MM.1S (cell line): Measurements from ENCODE around the gene RBFOX2.

Experiments
- DNase-seq: peaks from one replicate; pipeline ENCODE4 v3.0.0-alpha.2; 2015
- H2AFZ ChIP-seq: fragments of 300-600 bp; sonication (generic); 2 replicates; pipeline ENCODE4 v1.6.0; 2016; ENCODE audit warnings: antibody characterized with exemption, low read length
- H3F3A ChIP-seq: fragments of 300-600 bp; sonication (generic); 2 replicates; pipeline ENCODE4 v1.6.1; 2016; ENCODE audit warnings: mild to moderate bottlenecking, antibody characterized with exemption, low read length, moderate library complexity, mixed read lengths; ENCODE audit not compliant: insufficient read depth
- H3K27ac ChIP-seq: fragments of 300-600 bp; sonication (generic); 2 replicates; pipeline ENCODE4 v1.5.1; 2016; ENCODE audit warnings: mild to moderate bottlenecking, low read length
- H3K27me3 ChIP-seq: fragments of 300-600 bp; sonication (generic); replicated peaks from 2 replicates; pipeline ENCODE4 v1.6.0; 2016; ENCODE audit warnings: low read length; ENCODE audit not compliant: insufficient read depth
- H3K36me3 ChIP-seq: fragments of 300-600 bp; sonication (generic); replicated peaks from 2 replicates; pipeline ENCODE4 v1.6.1; 2016; ENCODE audit warnings: mild to moderate bottlenecking, low read length, mixed read lengths; ENCODE audit not compliant: insufficient read depth
- H3K4me1 ChIP-seq: fragments of 300-600 bp; sonication (generic); 2 replicates; pipeline ENCODE4 v1.6.1; 2016; ENCODE audit warnings: low read length, mixed read lengths
- H3K4me2 ChIP-seq: fragments of 300-600 bp; sonication (generic); 2 replicates; pipeline ENCODE4 v1.6.0; 2016; ENCODE audit warnings: low read depth, low read length
- H3K4me3 ChIP-seq: fragments of 300-600 bp; sonication (generic); 2 replicates; pipeline ENCODE4 v1.5.1; 2016; ENCODE audit warnings: low read length, mixed read lengths
- H3K79me2 ChIP-seq: fragments of 300-600 bp; sonication (generic); 2 replicates; pipeline ENCODE4 v1.6.1; 2016; ENCODE audit warnings: mixed run types, low read length, mixed read lengths
- H3K9ac ChIP-seq: fragments of 300-600 bp; sonication (generic); 2 replicates; pipeline ENCODE4 v1.6.1; 2016; ENCODE audit warnings: low read length, mixed read lengths
- H3K9me2 ChIP-seq: fragments of 300-600 bp; sonication (generic); replicated peaks from 2 replicates; pipeline ENCODE4 v1.6.1; 2016; ENCODE audit warnings: mild to moderate bottlenecking, low read length, mixed read lengths; ENCODE audit not compliant: insufficient read depth
- H3K9me3 ChIP-seq: fragments of 300-600 bp; sonication (generic); replicated peaks from 2 replicates; pipeline ENCODE4 v1.6.1; 2016; ENCODE audit warnings: mild to moderate bottlenecking, low read length, mixed read lengths; ENCODE audit not compliant: insufficient read depth
- H4K20me1 ChIP-seq: fragments of 300-600 bp; sonication (generic); 2 replicates; pipeline ENCODE4 v1.6.1; 2016; ENCODE audit warnings: mild to moderate bottlenecking, low read length, moderate library complexity, mixed read lengths; ENCODE audit not compliant: insufficient read depth
- CTCF ChIP-seq: fragments of 300-600 bp; sonication (generic); IDR thresholded peaks from 2 replicates; pipeline ENCODE4 v1.5.1; 2016; ENCODE audit warnings: antibody characterized with exemption, low read length, mixed read lengths
- EZH2 ChIP-seq: fragments of 300-600 bp; sonication (generic); optimal IDR thresholded peaks from 2 replicates; pipeline ENCODE3; 2017; ENCODE audit warnings: low read depth, mild to moderate bottlenecking, antibody characterized with exemption, low read length, mixed read lengths
- EZH2phosphoT487 ChIP-seq: fragments of 300-600 bp; sonication (generic); IDR thresholded peaks from 2 replicates; pipeline ENCODE4 v1.6.1; 2018; ENCODE audit warnings: antibody characterized with exemption, low read length

RBFOX2 gene

GRCh38 chr22:35952576-35952975, 76.0 kb downstream of the RBFOX2 start:
- Histone ChIP-seq H3K27me3 (no peaks in the 10 kb centered on the region), H3K79me2 (no peaks in the 10 kb centered on the region), H3K4me3 (no peak overlapping the region), H3F3A (no peaks in the 10 kb centered on the region), H3K9me2 (no peaks in the 10 kb centered on the region), H2AFZ (no peak overlapping the region), H4K20me1 (no peaks in the 10 kb centered on the region), H3K4me2 (no peak overlapping the region), H3K9ac (no peak overlapping the region), H3K4me1 (no peaks in the 10 kb centered on the region), H3K27ac (no peak overlapping the region), H3K9me3 (no peaks in the 10 kb centered on the region), H3K36me3 (no peaks in the 10 kb centered on the region)
- no peak for TF ChIP-seq CTCF
- no peak for TF ChIP-seq EZH2phosphoT487
- TF ChIP-seq EZH2, result no peak
- DNase-seq, result no peak

- no peaks in the 10 kb centered on the region for H3K79me2 ChIP-seq
- H3K4me1 ChIP-seq, result no peaks in the 10 kb centered on the region
Measured at GRCh38 chr22:35950262-35950661, 78.4 kb downstream of the RBFOX2 start.

GRCh38 chr22:35949243-35949642, 79.4 kb downstream of the RBFOX2 start:
- H3K27me3 ChIP-seq, result no peaks in the 10 kb centered on the region
- H3K9me2 ChIP-seq, result no peaks in the 10 kb centered on the region
- H2AFZ ChIP-seq, result no peak overlapping the region
- no peak overlapping the region for H3K27ac ChIP-seq
- no peaks in the 10 kb centered on the region for H3F3A ChIP-seq
- no peaks in the 10 kb centered on the region for H4K20me1 ChIP-seq
- no peaks in the 10 kb centered on the region for H3K79me2 ChIP-seq
- H3K4me3 ChIP-seq, result no peak overlapping the region
- no peak overlapping the region for H3K9ac ChIP-seq
- no peak for DNase-seq
- H3K36me3 ChIP-seq, result no peaks in the 10 kb centered on the region
- H3K4me2 ChIP-seq, result no peak overlapping the region
- no peaks in the 10 kb centered on the region for H3K4me1 ChIP-seq
- no peaks in the 10 kb centered on the region for H3K9me3 ChIP-seq
- no peak for TF ChIP-seq EZH2
- no peak for TF ChIP-seq EZH2phosphoT487
- no peak for TF ChIP-seq CTCF

More at GRCh38 chr22:35950262-35950661, 78.4 kb downstream of the RBFOX2 start:
- no peak overlapping the region for H3K4me3 ChIP-seq
- H3K36me3 ChIP-seq, result no peaks in the 10 kb centered on the region
- no peaks in the 10 kb centered on the region for H3F3A ChIP-seq
- no peak for DNase-seq
- H2AFZ ChIP-seq, result no peak overlapping the region
- no peak overlapping the region for H3K4me2 ChIP-seq
- no peak overlapping the region for H3K9ac ChIP-seq
- no peaks in the 10 kb centered on the region for H3K27me3 ChIP-seq
- no peaks in the 10 kb centered on the region for H3K9me2 ChIP-seq
- H3K9me3 ChIP-seq, result no peaks in the 10 kb centered on the region
- H3K27ac ChIP-seq, result no peak overlapping the region
- TF ChIP-seq CTCF (no peak), EZH2 (no peak), EZH2phosphoT487 (no peak)
- H4K20me1 ChIP-seq, result no peaks in the 10 kb centered on the region
